ENCODE measurements around the gene MFSD1.

- TF ChIP-seq POLR2A (IDR thresholded peaks at IDR 0.05; ENCODE audit: low read length) (no peak), GATA1 (IDR thresholded peaks at IDR 0.05; ENCODE audit: low read depth, low read length) (no peak)
Measured at GRCh38 chr3:158820521-158820920, 18.7 kb downstream of the MFSD1 start.
